Activated effector memory CD4-positive, alpha-beta T cell treated with anti-CD3 and anti-CD28 coated beads, Interleukin-2, amount 50 U/mL, for 16 hours (primary cell): ENCODE results near the gene POLR3K.
"Not testable (repeated sequence)": the region's sequence is repeated elsewhere in the genome, so short reads cannot be mapped to it uniquely, and the experiment has no call there.

ENCODE experiments used
- DNase-seq: peaks from one replicate; pipeline ENCODE4 v3.0.0-alpha.2; 2020

POLR3K gene

GRCh38 chr16:63998-64913, 10.8 kb upstream of the POLR3K start:
- no peak for DNase-seq

- no peak for DNase-seq
Observed at GRCh38 chr16:63466-63865, 10.1 kb upstream of the POLR3K start.

DNA sequence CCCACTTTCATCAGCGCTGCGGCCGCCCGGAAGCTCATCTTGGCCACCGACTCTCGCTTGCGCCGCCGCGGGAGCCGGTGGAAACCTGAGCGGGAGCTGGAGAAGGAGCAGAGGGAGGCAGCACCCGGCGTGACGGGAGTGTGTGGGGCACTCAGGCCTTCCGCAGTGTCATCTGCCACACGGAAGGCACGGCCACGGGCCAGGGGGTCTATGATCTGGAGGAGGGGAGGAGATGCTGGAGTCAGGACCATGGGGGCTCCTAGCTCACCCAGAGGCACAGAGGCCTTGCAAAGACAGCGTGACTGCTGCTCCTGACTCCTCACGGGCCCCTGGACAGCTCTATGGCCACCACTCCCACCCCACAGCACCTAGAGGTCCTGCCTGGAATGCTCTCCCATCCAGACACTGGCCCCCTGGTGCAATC, 9.6 kb upstream of the POLR3K start:
- no peak for DNase-seq

- no peak for DNase-seq
Observed at GRCh38 chr16:62283-62967, 9.0 kb upstream of the POLR3K start.

- no peak for DNase-seq
Observed at GRCh38 chr16:61879-62281, 8.5 kb upstream of the POLR3K start.

GRCh38 chr16:60929-61878, 7.8 kb upstream of the POLR3K start:
- DNase-seq, result no peak

- no peak for DNase-seq
Observed at GRCh38 chr16:60166-60565, 6.8 kb upstream of the POLR3K start.

GRCh38 chr16:59440-60059, 6.1 kb upstream of the POLR3K start:
- no peak for DNase-seq

DNA sequence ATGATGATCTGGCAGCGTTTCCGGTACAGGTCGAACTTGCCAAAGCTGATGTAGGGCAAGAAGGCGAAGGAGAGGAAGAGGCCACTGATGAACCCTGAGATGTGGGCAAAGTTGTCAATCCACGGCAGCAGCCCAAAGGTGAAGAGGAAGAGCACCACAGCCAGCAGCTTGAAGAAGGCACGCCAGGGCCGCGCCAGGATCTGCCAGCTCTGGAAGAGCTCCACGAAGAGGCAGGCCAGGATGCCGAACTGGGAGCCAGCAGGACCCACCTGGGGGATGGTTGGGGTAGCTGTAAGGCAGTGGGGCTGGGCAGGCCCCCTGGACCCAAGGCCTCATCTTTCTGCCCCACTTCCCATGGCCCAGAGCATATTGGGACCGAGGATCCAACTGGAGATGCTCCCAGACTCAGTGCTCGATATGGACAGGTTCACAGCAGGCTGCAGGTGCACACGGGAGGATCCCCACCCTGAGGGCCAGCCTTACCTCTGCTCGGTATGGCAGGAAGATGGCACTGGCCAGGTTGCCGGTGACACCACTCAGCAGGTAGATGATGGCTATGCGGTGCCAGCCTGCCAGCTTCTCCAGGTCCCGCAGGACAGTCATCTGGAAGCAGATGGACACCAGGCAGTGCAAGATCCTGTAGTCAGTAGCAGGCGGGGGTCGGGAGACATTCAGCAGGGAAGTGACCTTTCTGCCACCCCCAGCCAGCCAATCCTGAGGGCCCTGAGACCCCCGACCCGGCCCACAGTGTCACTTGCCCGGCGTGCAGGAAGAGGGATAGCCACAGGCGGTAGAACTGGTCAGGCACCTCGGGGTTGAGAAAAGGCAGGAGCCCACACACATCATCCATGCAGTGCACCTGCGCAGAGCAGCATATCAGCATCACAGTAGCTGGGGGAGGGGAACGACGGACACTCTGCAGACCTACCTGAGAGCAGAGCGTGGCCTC, 5.4 kb upstream of the POLR3K start:
- no peak for DNase-seq

DNA sequence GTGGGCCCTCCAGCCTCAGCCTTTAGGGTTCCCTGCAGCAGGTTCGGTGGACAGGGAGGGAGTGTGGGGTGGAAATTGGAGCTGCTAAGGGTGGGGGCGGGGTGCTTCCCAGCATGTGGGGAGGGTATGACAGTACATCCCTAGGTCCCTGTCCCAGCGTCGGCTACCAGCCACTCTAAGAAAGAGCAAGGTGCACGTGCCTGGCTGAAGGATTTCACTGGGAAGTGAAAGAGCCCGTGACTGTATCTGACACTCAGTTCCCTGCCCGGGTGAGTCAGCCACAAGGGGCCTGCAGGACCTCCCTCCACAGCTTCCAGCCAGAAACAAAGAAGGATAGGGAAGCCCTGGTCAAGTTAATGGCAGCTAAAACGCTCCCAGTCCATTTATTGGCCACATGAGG, 4.3 kb upstream of the POLR3K start:
- DNase-seq, result no peak

DNA sequence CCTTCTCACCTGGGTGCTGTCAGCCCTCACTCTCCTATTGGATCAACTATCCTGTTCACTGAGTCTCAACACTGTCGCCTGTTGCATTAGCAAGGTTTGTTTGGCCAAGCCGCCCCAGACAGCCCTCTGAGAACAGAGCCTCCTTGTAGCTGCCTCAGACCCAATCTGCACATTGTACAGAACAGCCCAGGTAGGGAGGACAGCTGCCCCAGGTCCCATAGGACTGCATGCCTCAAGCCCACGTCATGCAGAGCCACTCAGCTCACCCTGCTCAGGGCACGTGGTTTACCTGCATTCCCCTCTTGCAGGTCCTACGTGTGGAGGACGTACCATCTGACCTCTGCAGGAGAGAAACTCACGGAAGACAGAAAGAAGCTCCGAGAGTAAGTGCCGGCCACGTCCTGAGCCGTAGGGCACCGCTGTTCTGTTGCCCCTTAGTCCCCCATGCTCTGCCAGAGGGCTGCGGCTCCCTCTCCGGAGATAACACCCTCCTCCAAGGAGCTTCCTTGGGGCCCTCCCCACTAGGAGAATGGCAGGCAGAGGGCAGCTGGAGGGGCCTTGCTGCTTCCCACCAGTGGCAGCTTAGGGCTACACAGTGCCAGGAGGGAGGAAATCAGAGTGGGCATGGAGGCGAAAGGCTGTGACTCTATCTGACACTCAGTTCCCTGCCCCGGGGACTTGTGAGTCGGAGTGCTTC, 3.0 kb upstream of the POLR3K start:
- no peak for DNase-seq

GRCh38 chr16:55571-56136, 2.2 kb upstream of the POLR3K start:
- no peak for DNase-seq

GRCh38 chr16:54237-54581, 801 bp upstream of the POLR3K start:
- no peak for DNase-seq

DNA sequence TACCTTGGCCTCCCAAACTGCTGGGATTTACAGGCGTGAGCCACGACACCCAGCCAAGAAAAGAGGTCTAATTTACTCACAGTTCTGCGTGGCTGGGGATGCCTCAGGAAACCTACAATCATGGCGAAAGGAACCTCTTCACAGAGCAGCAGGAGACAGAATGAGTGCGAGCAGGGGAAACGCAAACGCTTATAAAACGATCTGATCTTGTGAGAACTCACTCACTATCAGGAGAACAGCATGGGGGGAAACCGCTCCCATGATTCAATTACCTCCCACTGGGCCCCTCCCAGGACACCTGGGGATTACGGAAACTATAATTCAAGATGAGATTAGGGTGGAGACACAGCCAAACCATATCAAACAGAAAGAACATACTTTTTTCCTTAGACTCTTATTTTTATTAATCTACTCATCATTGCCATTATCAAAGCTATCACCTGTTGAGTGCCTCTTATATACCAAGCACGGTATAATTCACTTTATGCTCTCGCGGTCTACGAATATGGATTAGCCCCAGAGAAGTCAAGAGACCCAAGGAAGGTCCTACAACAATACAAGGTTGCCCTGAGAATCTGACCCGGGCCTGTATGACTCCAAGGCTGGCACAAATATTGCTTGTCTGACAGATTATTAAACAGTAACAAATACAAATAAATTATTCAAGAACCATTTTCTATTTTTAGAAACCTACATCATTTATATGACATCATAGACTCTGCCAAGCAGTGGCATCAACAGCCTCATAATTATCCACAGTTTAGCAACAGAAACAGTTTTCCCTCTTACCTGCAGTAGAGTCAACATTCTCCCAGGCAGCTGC, 2.4 kb downstream of the POLR3K start:
- no peak for DNase-seq

- DNase-seq, result no peak
Observed at GRCh38 chr16:47234-47633, 6.2 kb downstream of the POLR3K start.

GRCh38 chr16:46510-46909, 6.9 kb downstream of the POLR3K start:
- DNase-seq, result not testable (repeated sequence)

DNA sequence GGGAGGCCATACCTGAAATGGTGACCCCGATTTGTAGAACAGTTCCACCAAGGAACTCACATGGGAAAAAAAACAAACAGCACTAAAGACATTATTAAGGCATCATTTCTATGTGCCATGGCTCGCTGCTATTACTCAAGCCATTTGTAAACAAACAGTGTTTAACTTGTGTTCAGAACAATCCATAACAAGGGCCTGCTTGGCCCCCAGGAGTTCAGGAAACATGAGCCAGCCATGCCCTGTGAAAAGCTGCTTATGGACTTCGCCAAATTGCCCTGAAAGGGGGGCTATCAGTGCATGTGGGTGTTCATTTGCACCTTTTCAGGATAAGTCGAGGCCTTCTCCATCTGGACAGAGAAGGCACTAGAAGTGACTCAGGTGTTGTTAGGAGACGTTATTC, 8.0 kb downstream of the POLR3K start:
- no peak for DNase-seq

DNA sequence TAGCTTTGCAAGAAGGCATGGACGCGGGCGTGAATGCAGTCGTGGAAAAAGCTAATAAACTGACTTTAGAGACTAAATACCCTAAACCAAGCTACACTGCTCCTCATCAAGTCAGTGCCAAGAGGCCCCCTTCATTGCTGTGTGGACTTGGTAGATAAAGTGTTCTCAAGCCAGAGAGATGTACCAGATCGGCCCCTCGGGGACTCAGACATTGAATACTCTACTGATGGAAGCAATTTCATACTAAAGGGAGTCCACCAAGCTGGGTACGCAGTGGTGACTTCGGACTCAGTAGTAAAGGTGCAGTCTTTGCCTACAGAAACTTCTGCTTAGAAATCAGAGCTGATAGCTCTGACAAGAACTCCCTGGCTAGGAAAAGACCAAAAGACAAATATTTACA, 8.8 kb downstream of the POLR3K start:
- DNase-seq, result no peak

DNA sequence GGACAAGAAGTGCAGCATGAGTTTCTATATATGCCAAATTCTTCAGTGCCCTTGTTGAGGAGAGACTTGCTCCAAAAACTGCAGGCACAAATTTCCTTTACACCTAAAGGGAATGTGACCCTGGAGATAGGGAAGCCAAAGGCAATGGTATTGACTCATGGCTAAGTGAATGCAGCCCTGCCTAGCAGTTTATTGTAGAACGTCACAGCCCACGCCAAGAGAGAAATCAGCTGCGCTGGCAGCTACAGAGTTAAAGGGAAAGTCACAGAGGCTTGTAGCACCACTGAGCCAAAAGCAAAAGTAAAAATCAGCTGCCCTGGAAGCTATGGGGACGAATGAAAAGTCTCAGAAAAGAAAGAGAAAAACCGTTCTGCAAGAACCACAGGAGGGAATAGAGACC, 10.1 kb downstream of the POLR3K start:
- no peak for DNase-seq

GRCh38 chr16:42691-43090, 10.7 kb downstream of the POLR3K start:
- DNase-seq, result no peak
